ENCODE results near the gene NAA60.

Gene NAA60

GRCh38 chr16:3413730-3414379 lies 29.6 kb upstream of the NAA60 start:
- H3K4me3 ChIP-seq (ENCODE audit: low read depth, low read length): no peak overlapping the region
- DNase-seq (ENCODE audit: low read depth): peak; percentile 10
- TF ChIP-seq CTCF (conservative IDR thresholded peaks at IDR 0.05; ENCODE audit: low read depth, low read length): no peak

- TF ChIP-seq CTCF (conservative IDR thresholded peaks at IDR 0.05; ENCODE audit: low read depth, low read length): no peak
- peak overlapping the region; percentile 38 for H3K4me3 ChIP-seq (ENCODE audit: low read depth, low read length)
- peak; percentile 28 for DNase-seq (ENCODE audit: low read depth)
Observed at GRCh38 chr16:3431779-3432219, 11.7 kb upstream of the NAA60 start.

GRCh38 chr16:3434373-3434772 lies 9.1 kb upstream of the NAA60 start:
- no peak overlapping the region for H3K4me3 ChIP-seq (ENCODE audit: low read depth, low read length)
- DNase-seq (ENCODE audit: low read depth): no peak
- no peak for TF ChIP-seq CTCF (conservative IDR thresholded peaks at IDR 0.05; ENCODE audit: low read depth, low read length)

- no peak for TF ChIP-seq CTCF (conservative IDR thresholded peaks at IDR 0.05; ENCODE audit: low read depth, low read length)
- DNase-seq (ENCODE audit: low read depth): no peak
- H3K4me3 ChIP-seq (ENCODE audit: low read depth, low read length): no peak overlapping the region
Observed at GRCh38 chr16:3439637-3440036, 3.8 kb upstream of the NAA60 start.

- peak; percentile 80 for DNase-seq (ENCODE audit: low read depth)
- peak overlapping the region; percentile 57 for H3K4me3 ChIP-seq (ENCODE audit: low read depth, low read length)
- peak; percentile 19 for TF ChIP-seq CTCF (conservative IDR thresholded peaks at IDR 0.05; ENCODE audit: low read depth, low read length)
Observed at GRCh38 chr16:3444032-3444388, 530 bp downstream of the NAA60 start.

GRCh38 chr16:3454093-3454492 lies 10.6 kb downstream of the NAA60 start:
- no peak for DNase-seq (ENCODE audit: low read depth)
- TF ChIP-seq CTCF (conservative IDR thresholded peaks at IDR 0.05; ENCODE audit: low read depth, low read length): no peak

GRCh38 chr16:3454631-3455147 lies 11.2 kb downstream of the NAA60 start:
- no peak for TF ChIP-seq CTCF (conservative IDR thresholded peaks at IDR 0.05; ENCODE audit: low read depth, low read length)
- H3K4me3 ChIP-seq (ENCODE audit: low read depth, low read length): no peak overlapping the region
- no peak for DNase-seq (ENCODE audit: low read depth)

More at GRCh38 chr16:3454093-3454492, 10.6 kb downstream of the NAA60 start:
- no peak overlapping the region for H3K4me3 ChIP-seq (ENCODE audit: low read depth, low read length)
